Stomach (tissue), 4 donors: ENCODE measurements around the gene RNU6-8.

Experiments
- EP300 ChIP-seq: sonication (generic); formaldehyde crosslinking; IDR thresholded peaks from one replicate; pipeline ENCODE4 v1.6.1; 2017; ENCODE audit warnings: antibody characterized with exemption
- POLR2A ChIP-seq, 4 donors: fragments of 450-650 bp; IDR thresholded peaks; one replicate each; pipeline ENCODE4 v1.6.1; 2016; ENCODE audit warnings: antibody characterized with exemption in 4 of 4, control low read depth in 2 of 4, mild to moderate bottlenecking in 1 of 4, moderate library complexity in 1 of 4
- POLR2AphosphoS5 ChIP-seq, 3 donors: sonication (generic); formaldehyde crosslinking; IDR thresholded peaks; one replicate each; pipeline ENCODE4 v1.6.1; 2016; ENCODE audit warnings: antibody characterized with exemption in 3 of 3
- TF ChIP-seq, protein P1 (sequence below), 7 experiments: fragments of 450-650 bp in 4 of 7; fragments of 200-600 bp in 3 of 7; sonication (generic) in 3 of 7; IDR thresholded peaks; one replicate each; pipeline ENCODE4 v1.5.1; 2016 to 2019; ENCODE audit warnings: antibody characterized with exemption in 7 of 7, control low read depth in 2 of 7, mild to moderate bottlenecking in 1 of 7

DNA sequence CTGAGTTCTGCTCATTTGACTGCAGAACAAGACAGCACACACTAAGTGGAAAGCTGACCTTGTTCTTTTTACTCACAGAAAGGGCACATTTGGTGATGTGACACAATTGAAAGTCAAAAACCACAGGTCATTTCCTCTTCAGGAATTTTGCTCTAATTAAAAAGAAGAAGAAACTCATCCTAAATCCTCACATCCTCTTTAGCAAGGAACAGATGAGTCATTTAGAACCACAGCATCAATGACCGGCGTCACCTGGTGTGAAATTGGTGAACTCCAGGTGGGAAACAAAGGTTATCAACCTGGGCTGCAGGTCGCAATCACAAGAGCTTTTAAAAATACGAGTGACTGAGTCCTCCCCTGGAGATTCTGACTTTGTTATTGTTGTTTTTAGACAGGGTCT lies 2.9 kb upstream of the RNU6-8 start:
- TF ChIP-seq, protein P1, sequence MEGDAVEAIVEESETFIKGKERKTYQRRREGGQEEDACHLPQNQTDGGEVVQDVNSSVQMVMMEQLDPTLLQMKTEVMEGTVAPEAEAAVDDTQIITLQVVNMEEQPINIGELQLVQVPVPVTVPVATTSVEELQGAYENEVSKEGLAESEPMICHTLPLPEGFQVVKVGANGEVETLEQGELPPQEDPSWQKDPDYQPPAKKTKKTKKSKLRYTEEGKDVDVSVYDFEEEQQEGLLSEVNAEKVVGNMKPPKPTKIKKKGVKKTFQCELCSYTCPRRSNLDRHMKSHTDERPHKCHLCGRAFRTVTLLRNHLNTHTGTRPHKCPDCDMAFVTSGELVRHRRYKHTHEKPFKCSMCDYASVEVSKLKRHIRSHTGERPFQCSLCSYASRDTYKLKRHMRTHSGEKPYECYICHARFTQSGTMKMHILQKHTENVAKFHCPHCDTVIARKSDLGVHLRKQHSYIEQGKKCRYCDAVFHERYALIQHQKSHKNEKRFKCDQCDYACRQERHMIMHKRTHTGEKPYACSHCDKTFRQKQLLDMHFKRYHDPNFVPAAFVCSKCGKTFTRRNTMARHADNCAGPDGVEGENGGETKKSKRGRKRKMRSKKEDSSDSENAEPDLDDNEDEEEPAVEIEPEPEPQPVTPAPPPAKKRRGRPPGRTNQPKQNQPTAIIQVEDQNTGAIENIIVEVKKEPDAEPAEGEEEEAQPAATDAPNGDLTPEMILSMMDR (IDR thresholded peaks at IDR 0.05): no peak
- no peak for TF ChIP-seq POLR2AphosphoS5 (IDR thresholded peaks at IDR 0.05)
- TF ChIP-seq POLR2A (IDR thresholded peaks at IDR 0.05): no peak
- TF ChIP-seq EP300: no peak
